GM12878 (cell line): Measurements from ENCODE around the gene ATP7B.

Experiments used
- ASH2L ChIP-seq: fragments of 300-600, 200-600 bp; sonication (generic); IDR thresholded peaks from 2 replicates; pipeline ENCODE4 v1.6.1; 2017; ENCODE audit warnings: low read depth, mild to moderate bottlenecking, borderline replicate concordance
- GABPA ChIP-seq: IDR thresholded peaks from 2 replicates; pipeline ENCODE4 v1.6.1; 2014; ENCODE audit warnings: antibody characterized with exemption, low read depth, mild to moderate bottlenecking, inconsistent platforms
- HDAC2 ChIP-seq: fragments of 200-600 bp; sonication (generic); IDR thresholded peaks from 2 replicates; pipeline ENCODE4 v1.6.1; 2017
- KDM1A ChIP-seq: fragments of 200-600 bp; sonication (generic); IDR thresholded peaks from 2 replicates; pipeline ENCODE4 v1.6.1; 2016; ENCODE audit warnings: borderline replicate concordance
- LARP7 ChIP-seq: fragments of 450-650 bp; IDR thresholded peaks from 2 replicates; pipeline ENCODE4 v1.6.1; 2017; ENCODE audit warnings: mild to moderate bottlenecking
- NRF1 ChIP-seq: conservative IDR thresholded peaks from 2 replicates; pipeline ENCODE4 v1.6.1; 2011; ENCODE audit warnings: mild to moderate bottlenecking, low read depth, low read length, improper control_type of control experiment
- POLR2A ChIP-seq: IDR thresholded peaks from 2 replicates; pipeline ENCODE4 v1.6.1; 2011; ENCODE audit warnings: low read depth, mild to moderate bottlenecking, low read length
- POLR2AphosphoS5 ChIP-seq: IDR thresholded peaks from 2 replicates; pipeline ENCODE4 v1.6.1; 2011; ENCODE audit warnings: mild to moderate bottlenecking, low read length, inconsistent platforms
- RAD51 ChIP-seq: fragments of 450-650 bp; IDR thresholded peaks from 2 replicates; pipeline ENCODE4 v1.6.1; 2016; ENCODE audit warnings: moderate library complexity, mild to moderate bottlenecking, inconsistent platforms
- SIN3A ChIP-seq: IDR thresholded peaks from 2 replicates; pipeline ENCODE4 v1.6.1; 2012; ENCODE audit warnings: low read depth, low read length, improper control_type of control experiment
- TAF1 ChIP-seq: IDR thresholded peaks from 2 replicates; pipeline ENCODE4 v1.6.1; 2011; ENCODE audit warnings: mild to moderate bottlenecking, low read depth, low read length, borderline replicate concordance
- ZSCAN29 ChIP-seq: fragments of 450-650 bp; IDR thresholded peaks from 2 replicates; pipeline ENCODE4 v1.6.1; 2017; ENCODE audit warnings: mild to moderate bottlenecking, moderate library complexity
- TF ChIP-seq, protein P1 (sequence below), 3 experiments: IDR thresholded peaks in 2 of 3; conservative IDR thresholded peaks in 1 of 3; 2 replicates each; pipeline ENCODE4 v1.5.1; 2011; ENCODE audit warnings: low read depth in 3 of 3, low read length in 3 of 3, mild to moderate bottlenecking in 3 of 3, control low read depth in 2 of 3, moderate library complexity in 2 of 3, inconsistent platforms in 1 of 3, mixed read lengths in 1 of 3; ENCODE audit not compliant: control insufficient read depth in 2 of 3, insufficient read depth in 1 of 3; ENCODE audit errors: extremely low read depth in 1 of 3
- TF ChIP-seq, protein P2 (sequence below): IDR thresholded peaks from 2 replicates; pipeline ENCODE4 v1.6.1; 2011; ENCODE audit warnings: low read depth, low read length, improper control_type of control experiment, borderline replicate concordance

- no peak for TF ChIP-seq POLR2AphosphoS5
- TF ChIP-seq GABPA: no peak
- TF ChIP-seq, protein P1, sequence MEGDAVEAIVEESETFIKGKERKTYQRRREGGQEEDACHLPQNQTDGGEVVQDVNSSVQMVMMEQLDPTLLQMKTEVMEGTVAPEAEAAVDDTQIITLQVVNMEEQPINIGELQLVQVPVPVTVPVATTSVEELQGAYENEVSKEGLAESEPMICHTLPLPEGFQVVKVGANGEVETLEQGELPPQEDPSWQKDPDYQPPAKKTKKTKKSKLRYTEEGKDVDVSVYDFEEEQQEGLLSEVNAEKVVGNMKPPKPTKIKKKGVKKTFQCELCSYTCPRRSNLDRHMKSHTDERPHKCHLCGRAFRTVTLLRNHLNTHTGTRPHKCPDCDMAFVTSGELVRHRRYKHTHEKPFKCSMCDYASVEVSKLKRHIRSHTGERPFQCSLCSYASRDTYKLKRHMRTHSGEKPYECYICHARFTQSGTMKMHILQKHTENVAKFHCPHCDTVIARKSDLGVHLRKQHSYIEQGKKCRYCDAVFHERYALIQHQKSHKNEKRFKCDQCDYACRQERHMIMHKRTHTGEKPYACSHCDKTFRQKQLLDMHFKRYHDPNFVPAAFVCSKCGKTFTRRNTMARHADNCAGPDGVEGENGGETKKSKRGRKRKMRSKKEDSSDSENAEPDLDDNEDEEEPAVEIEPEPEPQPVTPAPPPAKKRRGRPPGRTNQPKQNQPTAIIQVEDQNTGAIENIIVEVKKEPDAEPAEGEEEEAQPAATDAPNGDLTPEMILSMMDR (IDR thresholded peaks at IDR 0.05 in 2 of 3, conservative IDR thresholded peaks at IDR 0.05 in 1 of 3; ENCODE audit: control insufficient read depth in 2 of 3, extremely low read depth in 1 of 3, insufficient read depth in 1 of 3, low read depth in 3 of 3, low read length in 3 of 3): no peak
- TF ChIP-seq TAF1: no peak
- no peak for TF ChIP-seq LARP7
- no peak for TF ChIP-seq POLR2A
- TF ChIP-seq ZSCAN29: no peak
- no peak for TF ChIP-seq HDAC2
- no peak for TF ChIP-seq SIN3A
- TF ChIP-seq ASH2L: no peak
- TF ChIP-seq RAD51: no peak
- no peak for TF ChIP-seq KDM1A
- no peak for TF ChIP-seq NRF1
- TF ChIP-seq, protein P2, sequence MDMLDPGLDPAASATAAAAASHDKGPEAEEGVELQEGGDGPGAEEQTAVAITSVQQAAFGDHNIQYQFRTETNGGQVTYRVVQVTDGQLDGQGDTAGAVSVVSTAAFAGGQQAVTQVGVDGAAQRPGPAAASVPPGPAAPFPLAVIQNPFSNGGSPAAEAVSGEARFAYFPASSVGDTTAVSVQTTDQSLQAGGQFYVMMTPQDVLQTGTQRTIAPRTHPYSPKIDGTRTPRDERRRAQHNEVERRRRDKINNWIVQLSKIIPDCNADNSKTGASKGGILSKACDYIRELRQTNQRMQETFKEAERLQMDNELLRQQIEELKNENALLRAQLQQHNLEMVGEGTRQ: no peak
Measured at GRCh38 chr13:51910508-51910907, 100.7 kb downstream of the ATP7B start.
